HEK293T (cell line): ENCODE results near the gene KRT24.
A peak's percentile ranks its signal among the peaks of the same experiment; 100 is the strongest.

Source experiments
- CTCF ChIA-PET: fragments of 350-600 bp; formaldehyde crosslinking; extraction: SDS; loops from one replicate; lab custom pipeline; 2021; ENCODE audit warnings: antibody characterized with exemption, inconsistent platforms; lab: Yijun Ruan, JAX
- POLR2A ChIA-PET: fragments of 350-600 bp; formaldehyde crosslinking; extraction: SDS; loops from one replicate; lab custom pipeline; 2020; ENCODE audit warnings: antibody characterized with exemption, inconsistent platforms; lab: Yijun Ruan, JAX
- DNase-seq: peaks from one replicate; pipeline ENCODE4 v3.0.0; 2012; ENCODE audit warnings: mixed read lengths; ENCODE audit errors: extremely low spot score
- ARNT ChIP-seq: fragments of 450-650 bp; IDR thresholded peaks from 2 replicates; pipeline ENCODE4 v1.6.1; 2017; ENCODE audit warnings: mild to moderate bottlenecking
- BHLHE40 ChIP-seq: fragments of 450-650 bp; IDR thresholded peaks from 2 replicates; pipeline ENCODE4 v1.6.1; 2016; ENCODE audit warnings: mild to moderate bottlenecking, moderate library complexity, borderline replicate concordance
- CTBP1 ChIP-seq: fragments of 450-650 bp; IDR thresholded peaks from 2 replicates; pipeline ENCODE4 v1.6.1; 2016; ENCODE audit warnings: borderline replicate concordance
- ELF4 ChIP-seq: fragments of 450-650 bp; IDR thresholded peaks from 2 replicates; pipeline ENCODE4 v1.6.1; 2017; ENCODE audit warnings: antibody characterized with exemption
- FOXA1 ChIP-seq: fragments of 450-650 bp; IDR thresholded peaks from 2 replicates; pipeline ENCODE4 v1.6.1; 2016; ENCODE audit warnings: mild to moderate bottlenecking
- FOXK2 ChIP-seq: fragments of 450-650 bp; IDR thresholded peaks from 2 replicates; pipeline ENCODE4 v1.6.1; 2016; ENCODE audit warnings: mild to moderate bottlenecking
- FOXM1 ChIP-seq: fragments of 450-650 bp; IDR thresholded peaks from 2 replicates; pipeline ENCODE4 v1.6.1; 2017; ENCODE audit warnings: mild to moderate bottlenecking, borderline replicate concordance
- HDGF ChIP-seq: fragments of 450-650 bp; IDR thresholded peaks from 2 replicates; pipeline ENCODE4 v1.6.1; 2017; ENCODE audit warnings: antibody characterized with exemption, borderline replicate concordance
- L3MBTL2 ChIP-seq: fragments of 450-650 bp; conservative IDR thresholded peaks from 2 replicates; pipeline ENCODE4 v1.6.1; 2016; ENCODE audit warnings: mild to moderate bottlenecking
- LEF1 ChIP-seq: fragments of 450-650 bp; IDR thresholded peaks from 2 replicates; pipeline ENCODE4 v1.6.1; 2017; ENCODE audit warnings: mild to moderate bottlenecking, borderline replicate concordance
- NFRKB ChIP-seq: fragments of 450-650 bp; IDR thresholded peaks from 2 replicates; pipeline ENCODE4 v1.6.1; 2016; ENCODE audit warnings: mild to moderate bottlenecking, moderate library complexity
- PKNOX1 ChIP-seq: fragments of 450-650 bp; IDR thresholded peaks from 2 replicates; pipeline ENCODE4 v1.6.1; 2016
- SP1 ChIP-seq: fragments of 450-650 bp; IDR thresholded peaks from 2 replicates; pipeline ENCODE4 v1.6.1; 2017
- SUZ12 ChIP-seq: fragments of 450-650 bp; IDR thresholded peaks from 2 replicates; pipeline ENCODE4 v1.6.1; 2016; ENCODE audit warnings: mild to moderate bottlenecking
- TARDBP ChIP-seq: fragments of 450-650 bp; IDR thresholded peaks from 2 replicates; pipeline ENCODE4 v1.6.1; 2016
- ZNF384 ChIP-seq: fragments of 450-650 bp; IDR thresholded peaks from 2 replicates; pipeline ENCODE4 v1.6.1; 2016

Gene KRT24

GRCh38 chr17:40659911-40660310 is 43.6 kb downstream of the KRT24 start:
- ChIA-PET CTCF (no interaction called here), POLR2A (interaction anchor here (3.7 kb wide), 1 partner anchor 13 kb away, joined by 14 read pairs; the partner anchor contains the start of gene SMARCE1)
- no peak for DNase-seq
- no peak for TF ChIP-seq BHLHE40
- no peak for TF ChIP-seq L3MBTL2
- no peak for TF ChIP-seq FOXM1
- TF ChIP-seq ARNT = no peak
- TF ChIP-seq NFRKB = no peak
- no peak for TF ChIP-seq FOXK2
- no peak for TF ChIP-seq PKNOX1
- no peak for TF ChIP-seq ELF4
- TF ChIP-seq FOXA1 = no peak
- no peak for TF ChIP-seq SP1
- no peak for TF ChIP-seq ZNF384
- no peak for TF ChIP-seq TARDBP
- no peak for TF ChIP-seq HDGF
- no peak for TF ChIP-seq LEF1
- TF ChIP-seq SUZ12 = no peak
- no peak for TF ChIP-seq CTBP1

GRCh38 chr17:40658396-40658795 is 45.2 kb downstream of the KRT24 start:
- DNase-seq = no peak
- ChIA-PET POLR2A (interaction anchor here (3.7 kb wide), 1 partner anchor 11 kb away, joined by 14 read pairs; the partner anchor contains the start of gene SMARCE1), CTCF (no interaction called here)
- TF ChIP-seq SUZ12 = no peak

GRCh38 chr17:40651939-40652338 is 51.6 kb downstream of the KRT24 start:
- ChIA-PET CTCF (no interaction called here), POLR2A (interaction anchor here (0.7 kb wide), 1 partner anchor 234 kb away, joined by 3 read pairs; the partner anchor contains the start of gene TOP2A)
- TF ChIP-seq L3MBTL2 (no peak), ELF4 (no peak), TARDBP (no peak), BHLHE40 (no peak), FOXM1 (no peak), LEF1 (no peak), SP1 (no peak), ZNF384 (no peak), HDGF (no peak), CTBP1 (no peak), SUZ12 (no peak), ARNT (no peak)
- DNase-seq = no peak

- no peak for TF ChIP-seq PKNOX1
- no peak for TF ChIP-seq TARDBP
- TF ChIP-seq L3MBTL2 = no peak; the same call in 1 of the 2 replicates
- no peak for TF ChIP-seq HDGF
- no peak for TF ChIP-seq ARNT
- no peak for TF ChIP-seq SUZ12
- no peak for TF ChIP-seq SP1
- no peak for TF ChIP-seq FOXM1
- TF ChIP-seq ELF4 = no peak
- POLR2A ChIA-PET = interaction anchor here (0.6 to 3.2 kb wide), 8 partner anchors 12 to 694 kb away, joined by 3 to 14 read pairs (median 5); partner anchors contain the start of gene KRT222
- CTCF ChIA-PET = no interaction called here
- peak; percentile 25 for DNase-seq
These were observed 55.1 kb downstream of the KRT24 start for GRCh38 chr17:40648384-40648968.
